HepG2 (cell line): ENCODE results near the gene GSTK1.

ENCODE experiments used
- DPF2 ChIP-seq: sonication (generic); formaldehyde crosslinking; IDR thresholded peaks from 2 replicates; pipeline ENCODE4 v1.4.0; 2020; ENCODE audit warnings: mild to moderate bottlenecking, low read depth, missing genetic modification reagents, borderline replicate concordance
- IRF1 ChIP-seq: sonication (generic); formaldehyde crosslinking; IDR thresholded peaks from 2 replicates; pipeline ENCODE4 v1.4.0; 2020; ENCODE audit warnings: low read depth, mild to moderate bottlenecking, missing genetic modification reagents
- NFIC ChIP-seq: IDR thresholded peaks from 2 replicates; pipeline ENCODE4 v1.6.1; 2012; ENCODE audit warnings: mild to moderate bottlenecking, low read length, inconsistent platforms
- RAD21 ChIP-seq: fragments of 450-650 bp; formaldehyde crosslinking; IDR thresholded peaks from 2 replicates; pipeline ENCODE4 v1.5.0; 2020; ENCODE audit warnings: mild to moderate bottlenecking
- SUZ12 ChIP-seq: fragments of 150-350 bp; IDR thresholded peaks from 2 replicates; pipeline ENCODE4 v1.6.1; 2014; ENCODE audit warnings: low read depth, low read length
- ZNF274 ChIP-seq: sonication (generic); formaldehyde crosslinking; IDR thresholded peaks from 2 replicates; pipeline ENCODE4 v1.5.1; 2020; ENCODE audit warnings: mild to moderate bottlenecking, missing genetic modification reagents
- ZNF670 ChIP-seq: sonication (generic); formaldehyde crosslinking; IDR thresholded peaks from 2 replicates; pipeline ENCODE4 v1.8.0; 2022; ENCODE audit warnings: mild to moderate bottlenecking, missing genetic modification reagents, borderline replicate concordance
- ZZZ3 ChIP-seq: sonication (generic); formaldehyde crosslinking; IDR thresholded peaks from 2 replicates; pipeline ENCODE4 v1.4.0; 2020; ENCODE audit warnings: missing genetic modification reagents, mild to moderate bottlenecking, borderline replicate concordance
- TF ChIP-seq, protein P1 (sequence below): sonication (generic); formaldehyde crosslinking; IDR thresholded peaks from 2 replicates; pipeline ENCODE4 v1.5.0; 2020; ENCODE audit warnings: mild to moderate bottlenecking, missing genetic modification reagents, moderate library complexity
- TF ChIP-seq, protein P2 (sequence below): sonication (generic); formaldehyde crosslinking; IDR thresholded peaks from 2 replicates; pipeline ENCODE4 v1.4.0; 2020; ENCODE audit warnings: low read depth, missing genetic modification reagents

GRCh38 chr7:143243111-143243510 is 20.1 kb upstream of the GSTK1 start:
- TF ChIP-seq DPF2 (CRISPR knock-in tag) (no peak), NFIC (no peak), IRF1 (CRISPR knock-in tag) (no peak), ZZZ3 (no peak), ZNF670 (CRISPR knock-in tag) (no peak), ZNF274 (no peak), RAD21 (CRISPR knock-in tag) (no peak), SUZ12 (no peak)
- TF ChIP-seq, protein P1, sequence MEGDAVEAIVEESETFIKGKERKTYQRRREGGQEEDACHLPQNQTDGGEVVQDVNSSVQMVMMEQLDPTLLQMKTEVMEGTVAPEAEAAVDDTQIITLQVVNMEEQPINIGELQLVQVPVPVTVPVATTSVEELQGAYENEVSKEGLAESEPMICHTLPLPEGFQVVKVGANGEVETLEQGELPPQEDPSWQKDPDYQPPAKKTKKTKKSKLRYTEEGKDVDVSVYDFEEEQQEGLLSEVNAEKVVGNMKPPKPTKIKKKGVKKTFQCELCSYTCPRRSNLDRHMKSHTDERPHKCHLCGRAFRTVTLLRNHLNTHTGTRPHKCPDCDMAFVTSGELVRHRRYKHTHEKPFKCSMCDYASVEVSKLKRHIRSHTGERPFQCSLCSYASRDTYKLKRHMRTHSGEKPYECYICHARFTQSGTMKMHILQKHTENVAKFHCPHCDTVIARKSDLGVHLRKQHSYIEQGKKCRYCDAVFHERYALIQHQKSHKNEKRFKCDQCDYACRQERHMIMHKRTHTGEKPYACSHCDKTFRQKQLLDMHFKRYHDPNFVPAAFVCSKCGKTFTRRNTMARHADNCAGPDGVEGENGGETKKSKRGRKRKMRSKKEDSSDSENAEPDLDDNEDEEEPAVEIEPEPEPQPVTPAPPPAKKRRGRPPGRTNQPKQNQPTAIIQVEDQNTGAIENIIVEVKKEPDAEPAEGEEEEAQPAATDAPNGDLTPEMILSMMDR: no peak
- TF ChIP-seq, protein P2, sequence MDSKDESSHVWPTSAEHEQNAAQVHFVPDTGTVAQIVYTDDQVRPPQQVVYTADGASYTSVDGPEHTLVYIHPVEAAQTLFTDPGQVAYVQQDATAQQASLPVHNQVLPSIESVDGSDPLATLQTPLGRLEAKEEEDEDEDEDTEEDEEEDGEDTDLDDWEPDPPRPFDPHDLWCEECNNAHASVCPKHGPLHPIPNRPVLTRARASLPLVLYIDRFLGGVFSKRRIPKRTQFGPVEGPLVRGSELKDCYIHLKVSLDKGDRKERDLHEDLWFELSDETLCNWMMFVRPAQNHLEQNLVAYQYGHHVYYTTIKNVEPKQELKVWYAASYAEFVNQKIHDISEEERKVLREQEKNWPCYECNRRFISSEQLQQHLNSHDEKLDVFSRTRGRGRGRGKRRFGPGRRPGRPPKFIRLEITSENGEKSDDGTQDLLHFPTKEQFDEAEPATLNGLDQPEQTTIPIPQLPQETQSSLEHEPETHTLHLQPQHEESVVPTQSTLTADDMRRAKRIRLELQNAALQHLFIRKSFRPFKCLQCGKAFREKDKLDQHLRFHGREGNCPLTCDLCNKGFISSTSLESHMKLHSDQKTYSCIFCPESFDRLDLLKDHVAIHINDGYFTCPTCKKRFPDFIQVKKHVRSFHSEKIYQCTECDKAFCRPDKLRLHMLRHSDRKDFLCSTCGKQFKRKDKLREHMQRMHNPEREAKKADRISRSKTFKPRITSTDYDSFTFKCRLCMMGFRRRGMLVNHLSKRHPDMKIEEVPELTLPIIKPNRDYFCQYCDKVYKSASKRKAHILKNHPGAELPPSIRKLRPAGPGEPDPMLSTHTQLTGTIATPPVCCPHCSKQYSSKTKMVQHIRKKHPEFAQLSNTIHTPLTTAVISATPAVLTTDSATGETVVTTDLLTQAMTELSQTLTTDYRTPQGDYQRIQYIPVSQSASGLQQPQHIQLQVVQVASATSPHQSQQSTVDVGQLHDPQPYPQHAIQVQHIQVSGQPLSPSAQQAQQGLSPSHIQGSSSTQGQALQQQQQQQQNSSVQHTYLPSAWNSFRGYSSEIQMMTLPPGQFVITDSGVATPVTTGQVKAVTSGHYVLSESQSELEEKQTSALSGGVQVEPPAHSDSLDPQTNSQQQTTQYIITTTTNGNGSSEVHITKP: no peak
